ENCODE measurements around the gene SYPL2.

SYPL2 gene

DNA sequence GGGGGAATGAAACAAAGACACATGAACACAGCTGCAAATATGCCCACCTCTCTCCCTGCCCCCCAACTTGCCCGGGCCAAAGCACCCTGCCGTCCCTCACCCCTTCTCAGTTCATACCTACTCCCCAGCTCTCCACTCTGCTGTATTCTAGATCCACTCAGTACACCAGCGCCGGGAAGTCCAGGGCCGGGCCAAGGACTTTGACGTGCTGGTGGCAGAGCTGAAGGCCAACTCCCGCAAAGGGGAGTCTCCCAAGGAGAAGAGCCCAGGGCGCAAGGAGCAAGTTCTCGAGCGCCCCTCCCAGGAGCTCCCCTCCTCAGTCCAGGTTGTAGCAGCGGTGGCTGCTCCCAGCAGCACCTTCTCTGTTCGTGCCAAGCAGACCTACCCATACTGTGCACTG lies 22.4 kb downstream of the SYPL2 start:
- no peak for TF ChIP-seq ZBTB7A (IDR thresholded peaks at IDR 0.05; ENCODE audit: low read depth)
- TF ChIP-seq NFIC (IDR thresholded peaks at IDR 0.05) = no peak
- no peak for TF ChIP-seq CEBPB (IDR thresholded peaks at IDR 0.05)
- no peak for TF ChIP-seq FOXM1 (IDR thresholded peaks at IDR 0.05; ENCODE audit: borderline replicate concordance, low read depth)
- TF ChIP-seq TAF1 (IDR thresholded peaks at IDR 0.05; ENCODE audit: low read depth) = no peak
- no peak for TF ChIP-seq EGR1 (IDR thresholded peaks at IDR 0.05)
- TF ChIP-seq EP300 (IDR thresholded peaks at IDR 0.05; ENCODE audit: borderline replicate concordance) = no peak
- TF ChIP-seq RAD21 (IDR thresholded peaks at IDR 0.05; ENCODE audit: low read depth) = no peak

DNA sequence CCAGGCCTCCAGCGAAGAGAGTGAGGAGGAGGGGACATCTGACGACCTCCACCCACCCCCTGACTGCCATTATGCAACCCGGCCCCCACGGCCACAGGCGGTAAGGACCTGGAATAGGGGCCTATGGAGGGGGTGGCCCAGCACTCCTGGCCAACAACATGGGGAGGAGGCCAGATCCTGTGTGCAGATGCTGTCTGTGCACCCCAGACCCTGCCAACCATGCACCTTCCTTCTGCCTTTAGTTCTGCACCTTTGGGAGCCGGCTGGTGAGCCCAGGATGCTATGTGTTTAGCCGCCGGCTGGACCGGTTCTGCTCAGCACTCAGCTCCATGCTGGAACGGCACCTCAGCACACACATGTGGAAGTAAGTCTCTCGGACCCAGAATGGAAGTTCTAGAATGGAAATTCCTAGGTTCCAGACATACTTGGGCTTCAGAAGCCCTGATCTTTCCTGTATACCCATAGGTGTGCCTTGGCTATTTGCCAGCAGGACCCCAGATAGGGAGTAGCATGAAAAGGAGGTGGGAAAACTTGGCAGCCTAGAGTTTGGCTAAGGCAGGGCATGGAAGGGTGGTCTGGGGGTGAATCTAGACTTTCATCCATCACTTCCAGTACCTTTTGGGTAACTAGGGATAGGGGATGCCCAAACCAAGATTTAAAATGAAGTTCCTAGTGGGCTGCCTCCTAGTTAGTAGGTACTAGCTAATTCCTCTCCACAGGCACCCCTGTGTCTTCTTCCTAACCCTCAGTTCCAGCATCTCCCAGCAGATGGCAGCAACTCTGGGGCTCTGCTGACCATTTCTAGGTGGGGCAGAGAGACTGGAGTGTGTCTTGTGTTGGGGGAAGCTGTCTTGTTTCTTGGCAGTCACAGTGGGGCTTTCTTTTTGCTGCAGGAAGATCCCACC lies 23.9 kb downstream of the SYPL2 start:
- TF ChIP-seq, protein P1, sequence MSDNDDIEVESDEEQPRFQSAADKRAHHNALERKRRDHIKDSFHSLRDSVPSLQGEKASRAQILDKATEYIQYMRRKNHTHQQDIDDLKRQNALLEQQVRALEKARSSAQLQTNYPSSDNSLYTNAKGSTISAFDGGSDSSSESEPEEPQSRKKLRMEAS (IDR thresholded peaks at IDR 0.05) = no peak
- peak; percentile 42; the same call in 1 of the 2 replicates for TF ChIP-seq RAD21 (IDR thresholded peaks at IDR 0.05; ENCODE audit: low read depth)

DNA sequence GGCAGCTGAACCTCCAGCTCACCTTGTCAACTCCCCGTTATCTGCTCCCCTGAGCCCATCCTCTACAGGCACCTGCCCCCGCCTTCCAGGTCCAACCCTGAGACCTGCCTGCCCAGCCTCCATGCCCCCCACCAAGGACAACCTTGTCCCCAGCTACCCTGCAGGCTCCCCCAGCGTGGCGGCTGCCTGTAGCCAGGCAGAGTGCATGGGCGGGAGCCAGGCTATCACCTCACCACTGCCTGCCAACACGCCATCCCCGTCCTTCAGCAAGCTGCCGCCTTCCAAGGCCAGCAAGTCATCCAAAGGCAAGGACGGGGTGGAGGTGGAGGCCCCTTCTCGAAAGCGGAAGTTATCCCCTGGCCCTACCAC lies 24.6 kb downstream of the SYPL2 start:
- TF ChIP-seq NFIC (IDR thresholded peaks at IDR 0.05) (no peak), ZBTB7A (IDR thresholded peaks at IDR 0.05; ENCODE audit: low read depth) (no peak), CEBPB (IDR thresholded peaks at IDR 0.05) (no peak), TAF1 (IDR thresholded peaks at IDR 0.05; ENCODE audit: low read depth) (no peak), EP300 (IDR thresholded peaks at IDR 0.05; ENCODE audit: borderline replicate concordance) (no peak), EGR1 (IDR thresholded peaks at IDR 0.05) (no peak), FOXM1 (IDR thresholded peaks at IDR 0.05; ENCODE audit: borderline replicate concordance, low read depth) (no peak), RAD21 (IDR thresholded peaks at IDR 0.05; ENCODE audit: low read depth) (no peak), CREB1 (IDR thresholded peaks at IDR 0.05; ENCODE audit: low read depth) (no peak), TEAD4 (IDR thresholded peaks at IDR 0.05) (no peak), YY1 (IDR thresholded peaks at IDR 0.05; ENCODE audit: low read depth) (no peak), TCF12 (IDR thresholded peaks at IDR 0.05; ENCODE audit: low read depth) (no peak)
- TF ChIP-seq, protein P2, sequence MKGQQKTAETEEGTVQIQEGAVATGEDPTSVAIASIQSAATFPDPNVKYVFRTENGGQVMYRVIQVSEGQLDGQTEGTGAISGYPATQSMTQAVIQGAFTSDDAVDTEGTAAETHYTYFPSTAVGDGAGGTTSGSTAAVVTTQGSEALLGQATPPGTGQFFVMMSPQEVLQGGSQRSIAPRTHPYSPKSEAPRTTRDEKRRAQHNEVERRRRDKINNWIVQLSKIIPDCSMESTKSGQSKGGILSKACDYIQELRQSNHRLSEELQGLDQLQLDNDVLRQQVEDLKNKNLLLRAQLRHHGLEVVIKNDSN (IDR thresholded peaks at IDR 0.05) = no peak
- TF ChIP-seq, protein P3, sequence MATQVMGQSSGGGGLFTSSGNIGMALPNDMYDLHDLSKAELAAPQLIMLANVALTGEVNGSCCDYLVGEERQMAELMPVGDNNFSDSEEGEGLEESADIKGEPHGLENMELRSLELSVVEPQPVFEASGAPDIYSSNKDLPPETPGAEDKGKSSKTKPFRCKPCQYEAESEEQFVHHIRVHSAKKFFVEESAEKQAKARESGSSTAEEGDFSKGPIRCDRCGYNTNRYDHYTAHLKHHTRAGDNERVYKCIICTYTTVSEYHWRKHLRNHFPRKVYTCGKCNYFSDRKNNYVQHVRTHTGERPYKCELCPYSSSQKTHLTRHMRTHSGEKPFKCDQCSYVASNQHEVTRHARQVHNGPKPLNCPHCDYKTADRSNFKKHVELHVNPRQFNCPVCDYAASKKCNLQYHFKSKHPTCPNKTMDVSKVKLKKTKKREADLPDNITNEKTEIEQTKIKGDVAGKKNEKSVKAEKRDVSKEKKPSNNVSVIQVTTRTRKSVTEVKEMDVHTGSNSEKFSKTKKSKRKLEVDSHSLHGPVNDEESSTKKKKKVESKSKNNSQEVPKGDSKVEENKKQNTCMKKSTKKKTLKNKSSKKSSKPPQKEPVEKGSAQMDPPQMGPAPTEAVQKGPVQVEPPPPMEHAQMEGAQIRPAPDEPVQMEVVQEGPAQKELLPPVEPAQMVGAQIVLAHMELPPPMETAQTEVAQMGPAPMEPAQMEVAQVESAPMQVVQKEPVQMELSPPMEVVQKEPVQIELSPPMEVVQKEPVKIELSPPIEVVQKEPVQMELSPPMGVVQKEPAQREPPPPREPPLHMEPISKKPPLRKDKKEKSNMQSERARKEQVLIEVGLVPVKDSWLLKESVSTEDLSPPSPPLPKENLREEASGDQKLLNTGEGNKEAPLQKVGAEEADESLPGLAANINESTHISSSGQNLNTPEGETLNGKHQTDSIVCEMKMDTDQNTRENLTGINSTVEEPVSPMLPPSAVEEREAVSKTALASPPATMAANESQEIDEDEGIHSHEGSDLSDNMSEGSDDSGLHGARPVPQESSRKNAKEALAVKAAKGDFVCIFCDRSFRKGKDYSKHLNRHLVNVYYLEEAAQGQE (IDR thresholded peaks at IDR 0.05; ENCODE audit: low read depth) = no peak
- TF ChIP-seq, protein P1 (IDR thresholded peaks at IDR 0.05) = no peak

DNA sequence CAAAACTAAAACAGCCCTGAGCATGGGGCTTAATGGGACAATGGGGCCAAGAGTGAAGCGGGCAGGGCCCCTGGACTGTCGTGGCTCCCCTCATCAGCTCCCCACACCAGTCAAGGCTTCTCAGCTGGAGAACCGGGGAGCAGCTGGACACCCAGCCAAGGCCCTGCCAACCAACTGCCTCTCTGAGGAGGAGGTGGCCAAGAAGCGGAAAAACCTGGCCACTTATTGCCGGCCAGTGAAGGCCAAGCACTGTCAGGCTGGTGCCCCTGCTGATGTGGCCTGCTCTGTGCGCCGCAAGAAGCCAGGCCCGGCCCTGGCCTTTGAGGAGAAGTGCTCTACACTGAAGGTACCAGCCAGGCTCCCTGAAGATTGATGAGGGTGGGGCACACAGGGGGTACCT lies 25.0 kb downstream of the SYPL2 start:
- no peak for TF ChIP-seq CEBPB (IDR thresholded peaks at IDR 0.05)
- TF ChIP-seq NFIC (IDR thresholded peaks at IDR 0.05) = no peak
- TF ChIP-seq EP300 (IDR thresholded peaks at IDR 0.05; ENCODE audit: borderline replicate concordance) = no peak
- no peak for TF ChIP-seq FOXM1 (IDR thresholded peaks at IDR 0.05; ENCODE audit: borderline replicate concordance, low read depth)
- no peak for TF ChIP-seq TAF1 (IDR thresholded peaks at IDR 0.05; ENCODE audit: low read depth)
- no peak for TF ChIP-seq RAD21 (IDR thresholded peaks at IDR 0.05; ENCODE audit: low read depth)
- no peak for TF ChIP-seq YY1 (IDR thresholded peaks at IDR 0.05; ENCODE audit: low read depth)
- TF ChIP-seq TCF12 (IDR thresholded peaks at IDR 0.05; ENCODE audit: low read depth) = no peak
- no peak for TF ChIP-seq ZBTB7A (IDR thresholded peaks at IDR 0.05; ENCODE audit: low read depth)
- no peak for TF ChIP-seq EGR1 (IDR thresholded peaks at IDR 0.05)
- TF ChIP-seq, protein P1 (IDR thresholded peaks at IDR 0.05) = no peak
- TF ChIP-seq, protein P2 (IDR thresholded peaks at IDR 0.05) = no peak
- TF ChIP-seq, protein P3 (IDR thresholded peaks at IDR 0.05; ENCODE audit: low read depth) = no peak
- no peak for TF ChIP-seq CREB1 (IDR thresholded peaks at IDR 0.05; ENCODE audit: low read depth)
- TF ChIP-seq TEAD4 (IDR thresholded peaks at IDR 0.05) = no peak

DNA sequence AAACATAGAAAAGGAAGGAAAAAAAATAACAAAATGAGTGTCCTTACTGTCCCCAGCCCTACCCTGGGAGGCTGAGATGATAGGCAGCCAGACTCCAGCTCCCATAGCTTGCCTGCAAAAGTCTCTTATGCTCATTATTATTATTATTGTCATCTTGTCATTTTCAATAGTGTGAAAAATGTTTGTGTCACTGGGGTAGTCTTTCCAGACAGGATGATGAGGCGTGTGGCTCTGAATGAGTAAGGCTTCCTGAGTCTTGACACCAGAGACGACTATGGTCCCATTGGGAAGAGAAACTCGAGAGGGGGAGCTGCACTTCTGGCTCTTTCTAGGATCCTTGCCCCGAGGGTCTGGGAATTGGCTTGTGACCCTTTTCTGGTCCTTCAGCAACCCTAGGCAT lies 26.4 kb downstream of the SYPL2 start:
- TF ChIP-seq ZBTB7A (IDR thresholded peaks at IDR 0.05; ENCODE audit: low read depth) = no peak
- TF ChIP-seq TCF12 (IDR thresholded peaks at IDR 0.05; ENCODE audit: low read depth) = no peak
- TF ChIP-seq FOXM1 (IDR thresholded peaks at IDR 0.05; ENCODE audit: borderline replicate concordance, low read depth) = no peak
- TF ChIP-seq EGR1 (IDR thresholded peaks at IDR 0.05) = no peak
- no peak for TF ChIP-seq CEBPB (IDR thresholded peaks at IDR 0.05)
- TF ChIP-seq, protein P3 (IDR thresholded peaks at IDR 0.05; ENCODE audit: low read depth) = no peak
- TF ChIP-seq EP300 (IDR thresholded peaks at IDR 0.05; ENCODE audit: borderline replicate concordance) = no peak
- TF ChIP-seq TAF1 (IDR thresholded peaks at IDR 0.05; ENCODE audit: low read depth) = no peak
- TF ChIP-seq, protein P1 (IDR thresholded peaks at IDR 0.05) = no peak
- no peak for TF ChIP-seq CREB1 (IDR thresholded peaks at IDR 0.05; ENCODE audit: low read depth)
- TF ChIP-seq, protein P2 (IDR thresholded peaks at IDR 0.05) = no peak
- TF ChIP-seq NFIC (IDR thresholded peaks at IDR 0.05) = no peak
- TF ChIP-seq TEAD4 (IDR thresholded peaks at IDR 0.05) = no peak
- no peak for TF ChIP-seq RAD21 (IDR thresholded peaks at IDR 0.05; ENCODE audit: low read depth)
- TF ChIP-seq YY1 (IDR thresholded peaks at IDR 0.05; ENCODE audit: low read depth) = no peak
